Left renal pelvis (tissue), 4 donors: ENCODE measurements around the gene RAB5B. TPM values are rescaled to one million over a fixed set of nuclear protein-coding genes. Genes with fewer than 3 reads are reported as not detected.
A peak's percentile ranks its signal among the peaks of the same experiment; 100 is the strongest.
"Not testable (repeated sequence)": the region's sequence is repeated elsewhere in the genome, so short reads cannot be mapped to it uniquely, and the experiment has no call there.

Source experiments
- DNase-seq, 4 donors: peaks; one replicate each; pipeline ENCODE4 v3.0.0-alpha.2; 2013; ENCODE audit warnings: low read depth in 4 of 4, low spot score in 3 of 4
- polyA plus RNA-seq, 4 donors: library from polyadenylated mRNA; unstranded; fragments of 120-200 nt; gene quantifications; one replicate each; pipeline ENCODE4 v1.2.1, GENCODE V29; 2013; ENCODE audit not compliant: insufficient read length in 4 of 4

The RAB5B gene
- polyA plus RNA-seq, 4 donors: 140 to 172 (median 166) TPM

DNA sequence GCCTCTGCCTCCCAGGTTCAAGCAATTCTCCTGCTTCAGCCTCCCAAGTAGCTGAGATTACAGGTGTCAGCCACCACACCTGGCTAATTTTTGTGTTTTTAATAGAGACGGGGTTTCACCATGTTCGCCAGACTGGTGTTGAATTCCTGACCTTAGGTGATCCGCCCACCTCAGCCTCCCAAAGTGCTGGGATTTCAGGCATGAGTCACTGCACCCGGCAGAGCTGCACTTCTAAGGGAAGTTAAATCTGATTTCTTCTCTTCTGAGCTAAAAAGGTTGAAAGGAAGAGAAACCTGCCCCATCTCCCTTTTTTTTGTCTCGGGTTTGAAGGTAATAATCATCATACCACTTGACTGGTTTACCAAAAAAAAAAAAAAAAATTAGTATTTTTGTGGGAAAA, 8.0 kb downstream of the RAB5B start:
- DNase-seq: not testable (repeated sequence)

DNA sequence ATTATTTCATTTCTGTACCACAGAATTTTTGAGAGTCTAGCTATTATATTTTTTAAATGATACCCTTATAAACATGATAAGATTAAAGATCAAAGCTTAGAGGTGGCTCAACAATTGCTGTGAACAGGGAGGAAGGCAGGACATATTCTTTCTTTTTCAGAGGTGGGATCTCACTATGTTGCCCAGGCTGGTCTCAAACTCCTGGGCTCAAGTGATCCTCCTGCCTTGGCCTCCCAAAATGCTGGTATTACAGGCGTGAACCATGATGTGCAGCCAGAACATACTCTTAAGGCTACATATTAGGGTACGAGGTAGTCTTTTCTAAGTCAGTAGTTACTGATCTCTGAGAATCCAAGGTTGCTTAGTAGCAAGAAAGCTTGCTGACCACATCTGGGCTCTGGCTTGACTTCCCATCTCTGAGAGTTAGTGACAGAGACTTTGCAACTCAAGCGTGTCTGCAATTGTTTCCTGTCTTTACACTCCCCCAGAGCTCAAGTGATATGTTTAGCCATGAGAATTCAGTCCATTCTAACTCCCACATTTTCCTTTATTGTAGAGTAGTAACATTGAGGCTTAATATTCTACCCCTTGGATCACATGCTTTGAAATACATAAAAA, 8.6 kb downstream of the RAB5B start:
- no peak for DNase-seq

DNA sequence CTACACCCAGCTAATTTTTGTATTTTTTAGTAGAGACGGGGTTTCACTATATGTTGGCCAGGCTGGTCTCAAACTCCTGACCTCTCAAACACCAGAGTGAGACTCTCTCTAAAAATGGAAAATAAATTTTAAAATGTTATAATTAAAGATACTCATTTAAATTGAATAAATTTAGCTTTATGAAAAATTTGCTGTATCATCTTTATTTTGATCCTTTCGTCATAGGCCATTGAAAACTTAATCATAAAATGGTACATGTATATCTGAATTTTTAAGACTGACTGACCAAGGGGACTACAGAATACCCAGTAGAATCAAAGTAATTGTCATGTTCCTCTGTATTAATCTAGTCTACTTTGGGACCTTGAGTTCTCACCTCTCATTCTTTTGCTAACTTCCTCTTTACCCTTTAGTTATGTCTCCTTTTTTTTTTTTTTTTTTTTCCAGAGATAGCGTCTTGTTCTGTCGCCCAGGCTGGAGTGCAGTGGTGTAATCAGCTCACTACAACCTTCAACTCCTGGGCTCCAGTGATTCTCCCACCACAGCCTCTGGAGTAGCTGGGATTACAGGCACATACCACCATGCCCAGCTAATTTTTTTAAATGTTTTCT, 9.5 kb downstream of the RAB5B start:
- DNase-seq: no peak

DNA sequence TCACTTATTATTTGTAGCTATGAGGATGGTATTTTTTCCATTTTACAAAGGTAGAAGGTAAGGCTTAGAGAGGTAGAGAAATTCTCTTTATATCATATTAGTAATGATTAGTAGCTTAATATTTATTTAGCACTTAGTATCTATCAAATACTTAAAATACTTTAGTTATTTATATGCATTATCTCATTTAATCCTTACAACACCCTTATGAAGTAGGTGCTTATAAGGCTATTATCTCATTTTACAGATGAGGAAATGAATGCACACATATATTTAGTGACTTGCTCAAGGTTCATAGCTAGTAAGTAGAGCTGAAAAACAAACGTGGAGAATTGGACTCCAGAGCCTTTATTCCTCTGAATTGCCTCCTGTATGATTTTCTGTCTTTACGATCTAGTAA, 11.0 kb downstream of the RAB5B start:
- DNase-seq: no peak

DNA sequence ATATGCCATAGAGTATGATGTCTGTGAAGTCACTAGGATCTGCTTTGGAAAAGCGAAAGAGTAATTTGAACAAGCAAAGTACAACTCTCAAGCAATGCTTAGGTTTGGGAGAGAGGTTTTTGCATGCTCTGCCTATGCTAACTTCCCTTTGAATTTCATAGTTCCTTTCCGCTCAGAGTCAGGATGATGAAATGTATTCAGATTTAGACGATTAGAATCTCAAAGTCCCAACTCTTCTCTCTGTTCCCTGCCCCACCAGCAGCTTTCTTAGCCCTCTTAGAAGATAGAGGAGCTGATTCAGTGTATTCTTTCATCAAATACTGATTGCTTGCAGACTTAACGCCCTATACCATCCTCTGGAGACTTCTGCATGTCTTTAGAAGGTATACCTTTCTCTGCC, 11.5 kb downstream of the RAB5B start:
- DNase-seq: no peak

DNA sequence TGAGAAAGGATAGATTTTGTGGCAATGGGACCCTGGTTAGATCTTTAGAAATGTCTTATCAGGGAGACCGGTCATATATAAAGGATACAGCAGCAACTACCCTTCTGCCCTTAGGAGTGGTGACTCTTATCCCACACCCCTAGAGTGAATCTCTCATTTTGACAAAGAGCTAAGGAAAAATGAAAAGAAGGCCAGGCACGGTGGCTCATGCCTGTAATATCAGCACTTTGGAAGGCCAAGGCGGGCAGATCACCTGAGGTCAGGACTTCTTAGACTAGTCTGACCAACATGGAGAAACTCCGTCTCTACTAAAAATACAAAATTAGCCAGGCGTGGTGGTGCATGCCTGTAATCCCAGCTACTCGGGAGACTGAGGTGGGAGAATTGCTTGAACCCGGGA, 12.1 kb downstream of the RAB5B start:
- not testable (repeated sequence) for DNase-seq

DNA sequence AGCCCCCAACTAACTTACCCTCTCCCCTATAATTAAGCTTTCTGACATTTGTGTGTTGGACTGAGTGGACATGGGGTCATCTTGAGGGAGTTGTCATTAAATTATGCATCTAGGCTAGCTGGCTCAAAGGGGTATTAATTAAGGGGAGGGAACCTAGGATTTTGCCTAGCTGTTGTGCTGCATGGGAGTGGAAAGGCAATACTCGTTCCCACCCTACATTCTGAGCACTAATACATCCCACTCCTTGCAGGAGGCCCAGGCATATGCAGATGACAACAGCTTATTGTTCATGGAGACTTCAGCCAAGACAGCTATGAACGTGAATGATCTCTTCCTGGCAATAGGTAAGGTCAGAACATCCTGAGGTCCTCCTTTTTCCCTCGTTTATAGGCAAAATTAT, 17.2 kb downstream of the RAB5B start:
- DNase-seq: no peak

DNA sequence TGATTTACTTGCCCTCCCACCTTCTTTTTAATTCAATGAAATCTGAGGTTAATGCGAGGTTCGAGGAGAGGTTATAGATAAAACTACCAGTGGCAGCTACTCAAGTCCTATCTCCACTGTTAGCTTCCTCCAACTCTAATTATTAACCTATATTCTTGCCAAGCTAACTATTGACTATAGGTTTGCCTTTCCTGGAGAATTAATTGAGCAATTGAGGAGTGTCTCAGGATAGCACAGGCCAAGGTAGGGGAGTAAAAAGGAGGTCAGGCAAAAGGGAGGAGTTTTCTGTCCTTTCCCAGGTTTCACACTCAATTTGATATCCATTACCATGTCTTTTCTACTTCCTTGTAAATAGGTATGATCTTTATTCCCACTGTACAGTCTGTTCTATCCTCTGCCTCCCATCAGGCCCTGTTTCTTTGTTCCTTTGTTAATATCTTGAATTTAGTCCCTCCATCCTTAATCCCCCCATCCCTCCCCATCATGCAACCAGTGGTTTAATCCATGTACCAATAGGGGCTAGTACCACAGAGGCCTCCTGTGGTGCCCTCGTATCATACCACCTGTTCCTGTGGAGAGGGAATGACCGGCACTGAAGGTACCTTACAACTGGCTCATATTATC, 19.5 kb downstream of the RAB5B start:
- DNase-seq: no peak

DNA sequence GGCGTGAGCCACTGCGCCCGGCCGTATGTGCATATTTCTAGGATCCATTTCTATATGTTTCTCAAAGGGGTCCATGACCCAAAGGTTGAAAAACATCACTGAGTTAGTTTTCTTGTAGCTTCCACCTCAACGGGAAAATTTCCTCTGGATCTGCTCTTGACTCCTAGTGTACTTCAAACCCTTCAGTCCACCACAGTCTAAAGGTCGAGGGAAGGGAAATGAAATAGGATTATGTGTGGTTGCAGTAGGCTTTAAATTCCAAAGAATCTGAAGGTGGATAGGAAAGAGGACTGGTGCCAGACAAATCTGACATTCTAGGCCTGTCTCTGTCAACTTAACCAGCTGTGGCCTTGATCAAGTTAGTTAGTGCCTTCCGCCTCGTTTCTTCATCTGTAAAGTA, 21.5 kb downstream of the RAB5B start:
- DNase-seq: no peak

DNA sequence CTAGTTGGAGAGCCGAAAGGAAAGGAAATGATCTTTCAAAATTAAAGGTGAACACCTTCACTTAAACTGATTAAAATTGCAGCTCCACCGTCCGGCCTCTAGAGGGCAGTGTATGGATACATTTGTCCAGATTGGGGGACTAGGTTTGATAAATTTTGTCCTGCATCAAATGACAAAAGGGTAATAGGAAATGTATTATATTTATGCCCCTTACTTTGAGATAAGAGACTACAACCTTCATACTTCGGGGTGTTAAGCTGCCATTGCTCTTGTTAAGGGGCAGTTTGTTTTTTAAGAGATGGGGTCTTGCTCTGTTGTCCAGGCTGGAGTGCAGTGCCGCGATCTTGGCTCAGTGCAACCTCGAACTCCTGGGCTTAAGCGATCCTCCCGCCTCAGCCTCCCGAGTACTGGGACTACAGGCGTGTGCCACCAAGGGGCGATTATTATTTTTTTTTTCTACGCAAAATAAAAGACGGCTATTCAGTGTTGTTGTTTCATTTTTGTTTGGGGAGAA, 22.4 kb downstream of the RAB5B start:
- no peak for DNase-seq

DNA sequence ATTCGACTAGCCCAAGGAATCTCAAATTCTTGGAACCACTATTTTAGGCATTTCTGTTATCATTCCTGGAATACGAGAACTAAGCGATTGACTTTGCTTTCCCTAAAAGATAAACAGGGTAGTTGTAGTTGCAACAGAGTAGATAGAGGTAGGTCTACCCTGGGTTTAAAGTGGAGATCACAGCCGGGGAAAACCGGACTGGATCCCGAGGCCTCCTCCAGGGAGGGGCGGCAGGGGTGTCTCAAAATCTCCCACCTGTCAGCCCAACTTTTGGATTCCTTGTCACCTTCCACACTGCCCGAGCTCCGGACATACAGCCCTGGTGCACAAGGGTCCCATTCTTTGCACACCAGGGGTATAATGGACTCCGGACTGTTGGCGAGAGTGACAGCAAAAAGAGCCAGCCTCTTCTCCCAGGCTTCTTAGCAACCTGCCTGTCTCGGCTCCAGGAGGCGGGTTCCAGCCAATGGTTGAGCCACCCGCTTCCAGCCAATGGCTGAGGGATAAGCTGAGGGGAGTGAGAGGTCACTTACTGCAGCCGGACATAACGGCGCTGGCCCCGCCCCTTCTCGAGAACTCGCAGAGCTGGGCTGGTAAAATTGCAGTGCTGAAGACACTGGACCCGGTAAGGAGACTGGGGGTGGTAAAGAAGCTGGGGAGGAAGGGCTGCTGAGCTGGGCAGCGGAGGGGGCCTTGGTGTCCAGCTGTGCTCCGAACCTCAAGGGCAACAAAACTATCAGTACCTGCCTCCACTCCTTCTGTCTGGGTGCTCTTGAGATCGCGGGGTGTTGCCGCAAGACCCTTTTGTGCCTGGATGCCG, 23.0 kb downstream of the RAB5B start, which contains the start of gene SUOX:
Gene SUOX, plus strand, starts transcription at position 562 of the 820 bp plus-strand sequence. CDS start 4,946 bp downstream, outside the sequence.
- peak; percentile 93 to 95 (median 94) for DNase-seq

DNA sequence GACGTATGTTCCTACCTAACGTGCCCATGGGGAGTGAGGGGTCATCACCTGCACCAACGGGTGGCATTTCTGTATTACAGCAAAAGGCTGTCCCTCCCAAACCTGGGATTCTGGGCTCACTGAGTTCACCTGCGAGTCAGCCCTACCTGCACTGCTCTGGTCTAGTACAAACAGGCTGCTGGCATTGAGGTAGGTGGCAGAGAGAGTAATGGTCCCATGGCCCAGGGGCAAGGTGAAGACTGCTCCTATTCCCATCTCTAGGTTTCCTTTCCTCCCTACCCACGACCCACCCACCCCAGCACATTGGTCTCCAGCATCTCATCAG, 23.6 kb downstream of the RAB5B start:
- no peak for DNase-seq

DNA sequence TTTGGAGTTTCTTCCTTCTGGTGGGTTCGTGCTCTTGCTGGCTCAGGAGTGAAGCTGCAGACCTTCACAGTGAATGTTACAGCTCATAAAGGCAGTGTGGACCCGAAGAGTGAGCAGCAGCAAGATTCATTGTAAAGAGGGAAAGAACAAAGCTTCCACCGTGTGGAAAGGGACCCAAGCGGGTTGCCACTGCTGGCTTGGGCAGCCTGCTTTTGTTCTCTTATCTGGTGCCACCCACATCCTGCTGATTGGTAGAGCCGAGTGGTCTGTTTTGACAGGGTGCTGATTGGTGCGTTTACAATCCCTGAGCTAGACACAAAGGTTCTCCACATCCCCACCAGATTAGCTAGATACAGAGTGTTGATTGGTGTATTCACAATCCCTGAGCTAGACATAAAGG, 25.6 kb downstream of the RAB5B start:
- not testable (repeated sequence) for DNase-seq

DNA sequence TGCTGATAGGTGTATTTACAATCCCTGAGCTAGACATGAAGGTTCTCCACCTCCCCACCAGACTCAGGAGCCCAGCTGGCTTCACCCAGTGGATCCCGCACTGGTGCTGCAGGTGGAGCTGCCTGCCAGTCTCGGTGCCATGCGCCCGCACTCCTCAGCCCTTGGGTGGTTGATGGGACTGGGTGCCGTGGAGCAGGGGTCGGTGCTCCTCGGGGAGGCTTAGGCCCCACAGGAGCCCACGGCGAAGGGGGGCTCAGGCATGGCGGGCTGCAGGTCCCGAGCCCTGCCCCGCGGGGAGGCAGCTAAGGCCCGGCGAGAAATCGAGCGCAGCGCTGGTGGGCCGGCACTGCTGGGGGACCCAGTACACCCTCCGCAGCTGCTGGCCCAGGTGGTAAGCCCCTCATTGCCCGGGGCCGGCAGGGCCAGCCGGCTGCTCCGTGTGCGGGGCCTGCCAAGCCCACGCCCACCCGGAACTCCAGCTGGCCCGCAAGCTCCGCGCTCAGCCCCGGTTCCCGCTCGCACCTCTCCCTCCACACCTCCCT, 26.2 kb downstream of the RAB5B start:
- not testable (repeated sequence) for DNase-seq

DNA sequence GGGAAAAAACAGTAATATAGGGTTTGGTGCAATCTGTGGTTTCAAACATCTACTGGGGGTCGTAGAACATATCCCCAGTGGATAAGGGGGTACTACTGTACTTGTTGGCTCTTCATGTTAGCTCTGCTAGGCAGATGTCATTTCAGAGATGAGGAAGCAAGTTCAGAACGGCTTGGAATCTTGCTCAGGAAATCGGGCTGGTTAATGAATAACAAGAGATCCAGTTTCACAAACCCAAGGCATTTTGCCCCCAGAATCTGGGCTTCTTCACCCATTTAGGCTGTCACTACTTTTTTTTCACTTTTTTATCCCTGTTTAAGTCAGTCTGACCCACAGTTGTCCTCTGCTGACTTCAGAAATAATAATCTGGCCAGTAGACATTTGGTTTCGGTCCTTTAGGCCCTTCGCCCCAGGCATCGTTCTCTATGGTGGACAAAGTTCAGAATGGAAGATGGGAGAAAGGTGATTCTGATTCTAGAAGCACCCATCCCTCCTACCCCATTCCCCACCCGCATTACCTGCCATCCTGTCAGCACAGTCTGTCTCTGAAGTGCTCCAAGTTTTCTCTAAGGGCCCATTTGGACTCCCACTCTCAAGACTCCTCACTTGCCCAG, 27.7 kb downstream of the RAB5B start:
- no peak for DNase-seq

DNA sequence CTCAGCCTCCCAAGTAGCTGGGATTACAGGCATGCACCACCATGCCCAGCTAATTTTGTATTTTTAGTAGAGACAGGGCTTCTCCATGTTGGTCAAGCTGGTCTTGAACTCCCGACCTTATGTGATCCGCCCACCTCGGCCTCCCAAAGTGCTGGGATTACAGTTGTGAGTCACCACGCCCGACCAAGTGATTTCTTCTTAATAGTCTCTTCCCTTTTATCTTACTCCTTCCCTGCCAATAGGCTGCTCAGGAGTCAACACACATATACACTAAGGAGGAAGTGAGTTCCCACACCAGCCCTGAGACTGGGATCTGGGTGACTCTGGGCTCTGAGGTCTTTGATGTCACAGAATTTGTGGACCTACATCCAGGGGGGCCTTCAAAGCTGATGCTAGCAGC, 29.5 kb downstream of the RAB5B start:
- not testable (repeated sequence) for DNase-seq

DNA sequence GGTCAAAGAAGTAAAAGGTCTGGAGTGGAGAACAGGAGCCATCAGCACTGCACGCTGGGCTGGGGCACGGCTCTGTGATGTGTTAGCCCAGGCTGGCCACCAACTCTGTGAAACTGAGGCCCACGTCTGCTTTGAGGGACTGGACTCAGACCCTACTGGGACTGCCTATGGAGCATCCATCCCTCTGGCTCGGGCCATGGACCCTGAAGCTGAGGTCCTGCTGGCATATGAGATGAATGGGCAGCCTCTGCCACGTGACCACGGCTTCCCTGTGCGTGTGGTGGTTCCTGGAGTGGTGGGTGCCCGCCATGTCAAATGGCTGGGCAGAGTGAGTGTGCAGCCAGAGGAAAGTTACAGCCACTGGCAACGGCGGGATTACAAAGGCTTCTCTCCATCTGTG, 30.3 kb downstream of the RAB5B start:
- DNase-seq: no peak

DNA sequence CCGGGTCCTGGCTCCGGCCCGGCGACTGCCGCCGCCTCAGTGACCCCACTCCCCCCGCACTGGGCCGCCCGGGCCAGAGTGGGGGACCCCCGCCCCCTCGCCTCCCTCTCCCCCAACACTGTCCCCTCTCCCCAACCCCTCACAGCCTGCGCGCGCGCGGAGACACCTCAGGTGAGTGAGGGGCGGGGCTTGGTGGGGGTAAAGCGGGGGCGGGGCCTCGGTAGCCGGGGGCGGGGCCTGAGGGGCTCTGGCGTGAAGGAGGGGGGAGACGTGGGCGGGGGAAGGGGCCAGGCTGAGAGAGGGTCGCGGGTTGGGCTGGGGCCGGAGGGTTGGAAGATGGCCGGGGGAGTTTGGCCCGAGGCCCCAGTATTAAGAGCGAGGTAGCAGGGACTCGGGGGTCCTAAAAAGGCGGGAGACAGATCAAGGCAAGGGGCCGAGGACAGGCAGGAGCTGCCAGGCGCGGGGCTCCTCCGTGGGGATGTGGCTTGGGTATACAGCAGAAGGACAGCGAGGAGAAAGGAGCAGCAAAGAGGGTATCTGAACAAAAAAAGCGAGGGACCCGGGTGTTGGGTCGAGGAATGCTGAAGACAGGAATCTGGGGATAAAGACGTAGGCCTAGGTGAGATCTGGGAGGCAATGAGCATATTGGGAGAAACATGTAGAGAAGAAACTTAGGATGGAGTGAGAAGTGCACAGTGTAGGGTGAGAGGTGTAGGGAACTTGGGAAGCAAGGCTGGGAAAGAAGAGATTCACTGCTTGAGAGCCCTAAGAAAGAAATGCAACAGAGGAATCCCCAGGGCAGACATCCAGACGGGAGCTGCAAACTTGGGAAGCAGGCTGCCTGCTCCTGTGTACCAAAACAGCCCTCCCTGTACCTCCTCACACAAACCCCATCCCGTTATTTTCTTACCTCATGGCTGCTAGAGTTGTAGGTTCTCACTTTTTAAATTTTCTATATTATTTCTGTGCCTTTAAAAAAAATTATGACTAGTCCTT, 34.0 kb downstream of the RAB5B start:
- no peak for DNase-seq

DNA sequence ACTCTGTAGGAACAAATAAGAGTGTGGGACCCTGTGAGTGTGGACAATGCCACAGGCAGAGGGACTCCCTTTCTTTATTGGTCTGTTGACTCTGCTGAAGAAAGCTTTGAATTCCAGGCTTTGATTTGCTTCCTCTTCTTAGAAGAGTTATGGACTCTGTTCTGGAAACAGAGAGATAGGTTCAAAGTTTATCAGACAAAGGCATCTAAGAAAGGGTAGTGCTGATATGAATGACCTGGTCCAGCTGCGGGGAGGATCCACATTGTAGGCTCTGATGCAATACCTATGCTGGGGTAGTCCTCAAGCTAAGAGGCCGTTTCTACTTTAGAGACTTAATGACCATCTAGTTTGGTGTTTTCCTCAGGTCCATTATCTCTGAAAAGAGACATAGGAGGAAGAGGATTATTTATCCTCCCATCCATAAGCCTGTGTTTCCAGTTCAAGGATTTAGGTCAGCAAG, 36.3 kb downstream of the RAB5B start:
- DNase-seq: no peak
